Measurements from ENCODE around the gene ADAT1.

ADAT1 gene

DNA sequence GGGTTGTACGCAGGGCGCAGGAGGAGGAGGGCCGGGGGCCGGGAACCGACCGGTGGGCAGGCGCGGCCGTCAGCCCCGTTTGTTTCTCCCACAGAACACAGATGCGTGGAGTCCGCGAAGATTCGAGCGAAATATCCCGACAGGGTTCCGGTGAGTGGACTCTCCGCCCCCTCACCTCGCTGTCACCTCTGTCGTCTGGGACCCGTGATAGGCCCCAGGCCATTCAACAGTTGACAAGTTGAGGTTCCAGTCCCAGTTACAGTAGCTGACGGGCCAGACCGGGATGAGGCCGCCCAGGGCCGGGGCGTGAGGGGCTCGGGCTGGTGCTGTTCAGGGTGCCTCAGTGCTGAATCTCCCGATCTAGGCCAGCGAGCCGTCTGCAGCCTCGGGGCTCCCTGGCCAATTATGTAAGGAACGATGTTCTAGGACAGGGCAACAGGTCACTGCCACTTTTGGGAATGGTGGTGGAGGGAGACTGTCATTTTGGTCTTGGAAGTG lies 56.3 kb downstream of the ADAT1 start:
- no peak for FAIRE-seq
- TF ChIP-seq, protein P1, sequence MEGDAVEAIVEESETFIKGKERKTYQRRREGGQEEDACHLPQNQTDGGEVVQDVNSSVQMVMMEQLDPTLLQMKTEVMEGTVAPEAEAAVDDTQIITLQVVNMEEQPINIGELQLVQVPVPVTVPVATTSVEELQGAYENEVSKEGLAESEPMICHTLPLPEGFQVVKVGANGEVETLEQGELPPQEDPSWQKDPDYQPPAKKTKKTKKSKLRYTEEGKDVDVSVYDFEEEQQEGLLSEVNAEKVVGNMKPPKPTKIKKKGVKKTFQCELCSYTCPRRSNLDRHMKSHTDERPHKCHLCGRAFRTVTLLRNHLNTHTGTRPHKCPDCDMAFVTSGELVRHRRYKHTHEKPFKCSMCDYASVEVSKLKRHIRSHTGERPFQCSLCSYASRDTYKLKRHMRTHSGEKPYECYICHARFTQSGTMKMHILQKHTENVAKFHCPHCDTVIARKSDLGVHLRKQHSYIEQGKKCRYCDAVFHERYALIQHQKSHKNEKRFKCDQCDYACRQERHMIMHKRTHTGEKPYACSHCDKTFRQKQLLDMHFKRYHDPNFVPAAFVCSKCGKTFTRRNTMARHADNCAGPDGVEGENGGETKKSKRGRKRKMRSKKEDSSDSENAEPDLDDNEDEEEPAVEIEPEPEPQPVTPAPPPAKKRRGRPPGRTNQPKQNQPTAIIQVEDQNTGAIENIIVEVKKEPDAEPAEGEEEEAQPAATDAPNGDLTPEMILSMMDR (IDR thresholded peaks at IDR 0.05; ENCODE audit: insufficient read depth, missing control alignments) = no peak
- DNase-seq (ENCODE audit: insufficient read length, low spot score) = no peak

- FAIRE-seq (no peak), DNase-seq (ENCODE audit: insufficient read length, low spot score) (no peak)
- TF ChIP-seq, protein P1 (IDR thresholded peaks at IDR 0.05; ENCODE audit: insufficient read depth, missing control alignments) = no peak
These were observed 56.9 kb downstream of the ADAT1 start, which contains the start of gene GABARAPL2 for GRCh38 chr16:75566040-75566757. GABARAPL2 (plus strand) TSS chr16:75566379; CDS start chr16:75566487, 108 bp downstream.

- DNase-seq (ENCODE audit: insufficient read length, low spot score) (no peak), FAIRE-seq (no peak)
- TF ChIP-seq, protein P1 (IDR thresholded peaks at IDR 0.05; ENCODE audit: insufficient read depth, missing control alignments) = no peak
These were observed 57.4 kb downstream of the ADAT1 start for GRCh38 chr16:75565640-75566039.

GRCh38 chr16:75559564-75560372 lies 63.3 kb downstream of the ADAT1 start:
- FAIRE-seq = no peak

GRCh38 chr16:75558846-75559401 lies 64.2 kb downstream of the ADAT1 start:
- TF ChIP-seq, protein P1 (IDR thresholded peaks at IDR 0.05; ENCODE audit: insufficient read depth, missing control alignments) = no peak
- FAIRE-seq = no peak
- DNase-seq (ENCODE audit: insufficient read length, low spot score) = no peak

More at GRCh38 chr16:75559564-75560372, 63.3 kb downstream of the ADAT1 start:
- DNase-seq (ENCODE audit: insufficient read length, low spot score) = no peak
- TF ChIP-seq, protein P1 (IDR thresholded peaks at IDR 0.05; ENCODE audit: insufficient read depth, missing control alignments) = no peak

DNA sequence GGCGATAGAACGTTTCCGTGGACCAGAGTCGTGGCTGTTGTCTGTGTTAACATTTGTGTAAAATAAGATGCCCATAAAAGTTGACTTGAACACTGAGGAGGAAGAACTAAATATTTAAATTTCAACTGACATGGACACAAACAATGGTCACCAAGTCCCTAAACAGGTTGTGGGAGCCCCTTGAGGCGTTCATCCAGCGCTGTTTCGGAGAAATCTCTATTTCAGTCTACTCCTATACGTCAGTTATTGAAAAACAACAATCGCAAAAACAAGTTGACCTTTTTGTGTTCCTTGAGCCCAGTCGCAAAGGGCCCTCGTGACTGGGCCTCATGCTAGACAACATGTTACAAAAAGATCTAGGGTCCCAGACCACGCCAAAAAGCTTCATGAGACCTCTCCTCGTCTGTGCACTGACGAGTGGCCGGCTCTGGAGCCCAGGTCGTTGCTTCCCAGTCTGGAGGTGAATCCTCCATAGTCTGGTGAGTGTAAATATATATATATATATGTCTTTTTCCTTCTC lies 66.6 kb downstream of the ADAT1 start:
- DNase-seq (ENCODE audit: insufficient read length, low spot score) (no peak), FAIRE-seq (no peak)
- TF ChIP-seq, protein P1 (IDR thresholded peaks at IDR 0.05; ENCODE audit: insufficient read depth, missing control alignments) = no peak
